HCT116 (cell line): ENCODE data around the gene NTSR1. TPM values are rescaled to one million over a fixed set of nuclear protein-coding genes. Genes with fewer than 3 reads are reported as not detected.

Experiments used
- ATAC-seq: fragments of 200-7000 bp; cut with Tn5 transposase; 2 replicates; pipeline ENCODE4 v1.9.1; 2020; ENCODE audit warnings: mild to moderate bottlenecking, moderate library complexity
- BruUV-seq: library from RNA; stranded (reverse); fragments of 400-500 nt; replicated peaks from 2 replicates; lab custom pipeline; 2021; lab: Mats Ljungman, UMichigan
- CTCF ChIA-PET: fragments of 300-600 bp; sonication (Branson Sonifier 250); formaldehyde crosslinking; loops from one replicate; lab custom pipeline; 2021; ENCODE audit warnings: antibody characterized with exemption; lab: Charles Lee
- POLR2A ChIA-PET: fragments of 300-600, 350-600 bp; sonication (Branson Sonifier 250); formaldehyde crosslinking; loops from one replicate; lab custom pipeline; 2021; ENCODE audit warnings: antibody characterized with exemption; lab: Charles Lee
- RAD21 ChIA-PET, 2 experiments: fragments of 300-600 bp; sonication (Branson Sonifier 250); formaldehyde crosslinking; loops; one replicate each; lab custom pipeline; 2023; ENCODE audit warnings: low total read pairs in 2 of 2; ENCODE audit not compliant: uncharacterized antibody in 2 of 2, unreplicated experiment in 2 of 2, low non-redundant PET in 1 of 2; lab: Charles Lee
- DNase-seq: peaks from one replicate; pipeline ENCODE4 v3.0.0-alpha.2; 2010; ENCODE audit warnings: low read depth, low spot score
- H2AFZ ChIP-seq: fragments of 200-600 bp; shearing (Covaris generic), sonication (generic); 2 replicates; pipeline ENCODE4 v1.6.1; 2017; ENCODE audit warnings: low read depth, mixed run types, mixed read lengths, antibody characterized with exemption, low read length; ENCODE audit not compliant: poor library complexity, severe bottlenecking
- H3K27ac ChIP-seq: 2 replicates; pipeline ENCODE4 v1.5.1; 2012; ENCODE audit warnings: low read depth, low read length
- H3K27me3 ChIP-seq: fragments of 200-600 bp; sonication (generic); 2 replicates; pipeline ENCODE4 v1.6.1; 2016; ENCODE audit warnings: mixed run types, low read length, mixed read lengths; ENCODE audit not compliant: insufficient read depth
- H3K36me3 ChIP-seq, 2 experiments: fragments of 200-500 bp in 1 of 2; fragments of 200-600 bp in 1 of 2; sonication (Bioruptor generic) in 1 of 2; sonication (generic) in 1 of 2; 2 replicates each; pipeline versions ENCODE4 v1.5.1 to v1.6.1; 2014 to 2016; ENCODE audit warnings: low read length in 2 of 2, inconsistent platforms in 1 of 2, mixed read lengths in 1 of 2, mixed run types in 1 of 2; ENCODE audit not compliant: insufficient read depth in 2 of 2, control insufficient read depth in 1 of 2
- H3K4me1 ChIP-seq, 2 experiments: fragments of 200-600 bp in 1 of 2; sonication (generic) in 1 of 2; 2 replicates each; pipeline versions ENCODE4 v1.5.1 to v1.6.1; 2012 to 2017; ENCODE audit warnings: low read length in 2 of 2, inconsistent platforms in 1 of 2, mild to moderate bottlenecking in 1 of 2, mixed read lengths in 1 of 2, mixed run types in 1 of 2, moderate library complexity in 1 of 2; ENCODE audit not compliant: insufficient read depth in 2 of 2, control insufficient read depth in 1 of 2
- H3K4me2 ChIP-seq: fragments of 200-600 bp; sonication (generic); 2 replicates; pipeline ENCODE4 v1.6.1; 2017; ENCODE audit warnings: mixed run types, low read length, mixed read lengths
- H3K4me3 ChIP-seq, 2 experiments: fragments of 200-600 bp in 1 of 2; sonication (generic) in 1 of 2; replicated peaks in 1 of 2; 2 replicates each; pipeline ENCODE4 v1.5.1; 2011 to 2016; ENCODE audit warnings: low read length in 2 of 2, control low read depth in 1 of 2, low read depth in 1 of 2, mild to moderate bottlenecking in 1 of 2, mixed read lengths in 1 of 2, mixed run types in 1 of 2
- H3K79me2 ChIP-seq: fragments of 200-600 bp; sonication (generic); 2 replicates; pipeline ENCODE4 v1.6.1; 2017; ENCODE audit warnings: mild to moderate bottlenecking, mixed run types, low read length, moderate library complexity, mixed read lengths; ENCODE audit not compliant: insufficient read depth
- H3K9ac ChIP-seq: fragments of 200-600 bp; sonication (generic); 2 replicates; pipeline ENCODE4 v1.6.1; 2016; ENCODE audit warnings: low read length, mixed read lengths
- H3K9me2 ChIP-seq: fragments of 200-600 bp; sonication (generic), shearing (Covaris generic); 2 replicates; pipeline ENCODE4 v1.6.1; 2017; ENCODE audit warnings: mixed run types, mild to moderate bottlenecking, moderate library complexity; ENCODE audit not compliant: insufficient read depth
- H3K9me3 ChIP-seq, 2 experiments: fragments of 200-500 bp in 1 of 2; fragments of 200-600 bp in 1 of 2; sonication (Bioruptor generic) in 1 of 2; sonication (generic) in 1 of 2; 2 replicates each; pipeline ENCODE4 v1.6.1; 2014 to 2017; ENCODE audit warnings: low read length in 2 of 2, mixed read lengths in 2 of 2, inconsistent platforms in 1 of 2, low read depth in 1 of 2, mild to moderate bottlenecking in 1 of 2, mixed run types in 1 of 2, moderate library complexity in 1 of 2; ENCODE audit not compliant: control insufficient read depth in 1 of 2, insufficient read depth in 1 of 2
- H4K20me1 ChIP-seq: fragments of 200-600 bp; sonication (generic), shearing (Covaris generic); 2 replicates; pipeline ENCODE4 v1.6.1; 2017; ENCODE audit warnings: mixed run types, mild to moderate bottlenecking, moderate library complexity; ENCODE audit not compliant: insufficient read depth
- ATF3 ChIP-seq: IDR thresholded peaks from 2 replicates; pipeline ENCODE4 v1.6.1; 2012
- CTCF ChIP-seq, 3 experiments: fragments of 200-600 bp in 1 of 3; sonication (generic) in 1 of 3; IDR thresholded peaks in 2 of 3; conservative IDR thresholded peaks in 1 of 3; 2 replicates each; pipeline ENCODE4 v1.5.1; 2012 to 2017; ENCODE audit warnings: low read depth in 2 of 3, low read length in 2 of 3, antibody characterized with exemption in 1 of 3, borderline replicate concordance in 1 of 3, control low read depth in 1 of 3, mild to moderate bottlenecking in 1 of 3, mixed read lengths in 1 of 3, mixed run types in 1 of 3, moderate library complexity in 1 of 3; ENCODE audit not compliant: insufficient read depth in 1 of 3
- POLR2A ChIP-seq: IDR thresholded peaks from 2 replicates; pipeline ENCODE4 v1.7.0; 2011; ENCODE audit warnings: borderline replicate concordance; ENCODE audit not compliant: insufficient read depth, insufficient read length; ENCODE audit errors: extremely low read depth
- SP1 ChIP-seq: IDR thresholded peaks from 2 replicates; pipeline ENCODE4 v1.6.1; 2012; ENCODE audit warnings: low read depth
- TCF7L2 ChIP-seq: IDR thresholded peaks from 2 replicates; pipeline ENCODE4 v1.7.0; 2011; ENCODE audit warnings: borderline replicate concordance, inconsistent platforms; ENCODE audit not compliant: insufficient read depth, insufficient read length; ENCODE audit errors: extremely low read depth
- ZFX ChIP-seq: fragments of 450-650 bp; IDR thresholded peaks from 2 replicates; pipeline ENCODE4 v1.6.1; 2017
- intact Hi-C: fragments of 100-400 bp; cut with micrococcal nuclease; formaldehyde crosslinking; loops from 2 replicates; pipeline ENCODE4 v1.10.0; 2022
- total RNA-seq: library from RNA; stranded (reverse); gene quantifications from one replicate; pipeline ENCODE4 v1.2.1, GENCODE V29; 2021; ENCODE audit not compliant: unreplicated experiment

Gene NTSR1
- total RNA-seq, 1 experiment from 2014 or later: 187 TPM

GRCh38 chr20:62778601-62779416 lies 70.2 kb downstream of the NTSR1 start:
- ATAC-seq: no peak
- BruUV-seq: no TSS peak
- H4K20me1 ChIP-seq: no peaks in the 10 kb centered on the region

More at GRCh38 chr20:62778601-62779416, 70.2 kb downstream of the NTSR1 start:
- Histone ChIP-seq H3K27ac (peak overlapping the region; percentile 8; the same call in 1 of the 2 replicates), H3K36me3 (no peaks in the 10 kb centered on the region), H2AFZ (no peak overlapping the region), H3K9ac (no peak overlapping the region), H3K4me3 (no peak overlapping the region), H3K4me2 (no peak overlapping the region), H3K4me1 (peaks cover 21 to 61% of the 10 kb centered on the region in 2 experiments; a peak in 3 of 4 replicates), H3K9me3 (no peaks in the 10 kb centered on the region), H3K9me2 (no peaks in the 10 kb centered on the region), H3K79me2 (peaks cover 6% of the 10 kb centered on the region; the same call in 1 of the 2 replicates), H3K27me3 (no peaks in the 10 kb centered on the region)
- DNase-seq: no peak
- ChIA-PET RAD21 (interaction anchor here in 1 of 2 experiments (0.5 kb wide), 1 partner anchor 230 kb away, joined by 3 read pairs; no protein-coding TSS in a partner anchor), CTCF (interaction anchor here (1.2 kb wide), 1 partner anchor 12 kb away, joined by 7 read pairs; no protein-coding TSS in a partner anchor), POLR2A (interaction anchor here (0.6 to 1.1 kb wide), 2 partner anchors 15 to 28 kb away, joined by 3 to 5 read pairs; no protein-coding TSS in a partner anchor)
- TF ChIP-seq CTCF (IDR thresholded peaks at IDR 0.05 in 2 of 3, conservative IDR thresholded peaks at IDR 0.05 in 1 of 3; ENCODE audit: borderline replicate concordance in 1 of 3, insufficient read depth in 1 of 3, low read depth in 2 of 3, low read length in 2 of 3) (0 out of 6 replicates have a peak, but pooled peaks of 2 of the 3 experiments have one; percentile 14), TCF7L2 (peak; percentile 89), SP1 (no peak), ATF3 (no peak), POLR2A (peak; percentile 25), ZFX (peak; percentile 20; the same call in 1 of the 2 replicates)
- intact Hi-C loops: no loop called here
